Amniotic epithelial cell (primary cell): ENCODE results near the gene ALG5.
A peak's percentile ranks its signal among the peaks of the same experiment; 100 is the strongest.

Experiments
- DNase-seq: peaks from one replicate; pipeline ENCODE4 v3.0.0-alpha.2; 2010; ENCODE audit warnings: low read depth

ALG5 gene, protein sequence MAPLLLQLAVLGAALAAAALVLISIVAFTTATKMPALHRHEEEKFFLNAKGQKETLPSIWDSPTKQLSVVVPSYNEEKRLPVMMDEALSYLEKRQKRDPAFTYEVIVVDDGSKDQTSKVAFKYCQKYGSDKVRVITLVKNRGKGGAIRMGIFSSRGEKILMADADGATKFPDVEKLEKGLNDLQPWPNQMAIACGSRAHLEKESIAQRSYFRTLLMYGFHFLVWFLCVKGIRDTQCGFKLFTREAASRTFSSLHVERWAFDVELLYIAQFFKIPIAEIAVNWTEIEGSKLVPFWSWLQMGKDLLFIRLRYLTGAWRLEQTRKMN

DNA sequence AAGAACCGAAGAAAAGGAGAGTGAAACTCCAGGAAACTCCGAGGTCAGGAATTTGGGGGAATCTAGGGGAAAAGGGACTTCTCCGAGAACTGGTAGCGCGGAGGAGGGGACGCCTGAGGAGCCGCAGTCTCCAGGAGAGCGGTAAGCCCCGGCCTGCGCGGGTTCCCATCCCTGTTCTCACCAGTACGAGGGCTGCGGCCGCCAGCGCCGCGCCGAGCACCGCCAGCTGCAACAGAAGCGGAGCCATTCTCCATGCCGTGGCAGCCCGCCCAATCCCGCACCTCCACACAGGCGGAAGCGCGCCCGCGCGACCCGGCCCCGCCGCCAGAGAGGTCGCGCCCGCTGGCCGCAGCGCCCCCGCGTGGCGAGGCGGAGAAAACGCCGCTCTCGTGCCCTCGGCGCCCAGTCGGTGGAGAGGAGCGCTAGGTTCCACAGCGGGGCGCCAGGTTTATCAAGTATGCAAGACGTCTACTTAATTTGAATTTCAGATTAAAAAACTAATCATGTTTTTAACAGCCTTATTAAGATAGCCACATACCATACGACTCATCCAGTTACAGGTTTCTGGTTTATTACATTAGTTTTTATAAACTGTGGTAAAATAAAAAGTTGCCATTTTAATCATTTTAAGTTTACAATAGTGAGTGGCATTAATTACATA is at the start of gene ALG5:
Gene ALG5 (minus strand): TSS at position 287 of the 661 bp plus-strand sequence. CDS start 40 bp downstream, at position 247.
- peak; percentile 78 for DNase-seq

DNA sequence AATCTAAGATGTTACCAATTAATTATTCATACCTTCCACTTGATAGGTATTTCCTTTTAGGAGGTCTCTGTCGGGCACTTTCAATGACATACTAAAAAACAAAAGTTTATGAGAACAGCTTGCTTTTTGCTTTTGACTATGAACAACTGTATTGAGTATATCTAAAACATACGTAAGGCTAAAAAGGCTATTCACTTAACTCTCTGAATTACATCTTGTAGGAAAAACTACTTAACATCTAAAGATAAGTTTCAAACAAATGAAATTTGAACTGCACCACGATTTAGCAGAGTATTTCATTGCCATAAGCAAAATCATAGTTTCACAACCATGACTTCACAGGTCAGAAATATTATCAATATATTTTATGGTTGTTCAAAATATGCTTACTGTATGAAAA is 48.7 kb upstream of the ALG5 start:
- no peak for DNase-seq

DNA sequence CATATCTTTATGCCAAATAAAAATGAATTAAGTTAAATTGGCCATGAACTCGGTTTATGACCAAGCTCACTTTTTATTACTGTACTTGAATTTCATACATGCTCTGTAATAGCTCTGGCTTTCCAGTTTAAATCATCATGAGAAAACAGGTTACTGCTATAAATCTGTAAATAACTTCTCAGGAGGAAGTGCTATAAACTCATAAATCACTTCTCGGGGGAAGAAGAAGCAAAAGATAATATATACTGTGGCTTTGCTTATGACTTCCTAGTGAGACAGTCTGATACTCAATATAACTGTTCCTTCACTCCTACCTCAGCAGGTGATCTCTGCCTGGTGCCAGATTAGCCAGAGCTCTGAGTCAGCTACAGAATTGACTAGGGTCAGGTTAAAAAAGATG is 47.9 kb upstream of the ALG5 start:
- DNase-seq, result no peak

DNA sequence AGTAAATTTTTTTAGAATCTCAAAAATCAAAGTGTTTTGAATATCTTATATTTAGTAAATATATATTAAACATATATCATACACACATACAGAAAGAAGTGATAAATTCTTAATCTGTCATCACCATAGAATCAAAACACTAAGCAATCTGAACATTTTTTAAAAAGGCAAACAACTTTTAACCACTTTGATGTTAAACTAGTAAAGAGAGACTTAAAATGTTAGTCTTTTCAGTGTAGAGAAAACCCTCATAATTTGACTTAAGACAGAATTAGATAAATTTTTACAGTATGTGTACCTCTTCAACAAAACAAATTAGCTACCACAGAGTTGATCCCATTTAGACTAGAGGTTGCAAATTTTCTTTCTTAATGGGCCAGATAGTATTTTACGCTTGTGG is 46.9 kb upstream of the ALG5 start:
- no peak for DNase-seq

DNA sequence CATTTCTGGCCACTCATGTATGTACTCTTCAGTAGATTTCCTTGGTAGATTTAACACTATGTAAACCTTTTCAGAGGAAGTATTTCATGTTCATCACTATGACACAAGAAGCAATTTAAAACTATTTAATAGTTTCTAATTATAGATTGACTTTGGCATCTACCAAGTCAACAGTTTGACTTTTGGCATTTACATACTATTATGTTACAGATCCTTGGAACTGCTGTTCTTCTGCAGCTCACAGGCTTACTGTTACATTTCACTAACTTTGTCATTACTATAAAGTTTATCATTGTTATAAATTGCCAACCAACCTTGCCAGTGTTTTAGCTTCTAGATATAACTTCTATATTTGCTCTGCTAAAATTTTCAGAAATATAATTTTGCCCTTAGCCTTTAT is 41.6 kb upstream of the ALG5 start:
- no peak for DNase-seq

DNA sequence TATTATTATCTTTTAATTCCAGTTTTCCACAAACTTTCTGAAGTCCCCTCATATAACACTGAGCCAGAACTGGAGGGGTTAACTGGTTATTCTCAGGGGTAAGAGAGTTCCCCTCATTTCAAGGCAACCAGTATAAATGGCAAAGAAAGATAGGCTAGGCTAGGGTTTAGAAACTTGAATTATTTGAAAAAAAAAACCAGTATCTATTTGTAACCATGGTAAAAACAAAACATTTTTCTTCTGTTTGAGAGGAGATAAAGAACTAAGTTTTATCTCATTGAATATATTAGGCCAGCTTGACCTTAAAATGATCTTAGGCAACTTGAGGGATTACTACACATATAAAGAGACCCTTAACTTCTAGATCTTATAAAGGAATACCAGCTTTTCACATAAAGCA is 40.8 kb upstream of the ALG5 start:
- no peak for DNase-seq

DNA sequence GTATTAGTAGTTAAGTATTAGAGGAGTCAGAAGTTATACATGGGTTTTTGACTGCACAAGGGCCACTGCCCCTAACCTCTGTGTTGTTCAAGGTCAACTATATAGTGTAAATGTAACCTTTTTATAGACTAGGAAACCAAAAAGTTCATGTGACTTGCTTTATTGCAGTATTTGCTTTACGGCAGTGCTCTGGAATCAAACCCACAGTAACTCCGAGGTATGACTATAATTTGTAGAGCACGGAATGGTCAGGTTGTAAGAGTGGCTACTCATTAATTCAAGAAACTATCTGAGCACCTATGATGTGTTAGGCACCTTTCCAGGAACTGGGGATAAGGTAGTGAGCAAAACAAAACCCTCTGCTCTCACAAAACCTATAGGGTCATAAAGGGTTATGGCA is 38.1 kb upstream of the ALG5 start:
- DNase-seq, result no peak

DNA sequence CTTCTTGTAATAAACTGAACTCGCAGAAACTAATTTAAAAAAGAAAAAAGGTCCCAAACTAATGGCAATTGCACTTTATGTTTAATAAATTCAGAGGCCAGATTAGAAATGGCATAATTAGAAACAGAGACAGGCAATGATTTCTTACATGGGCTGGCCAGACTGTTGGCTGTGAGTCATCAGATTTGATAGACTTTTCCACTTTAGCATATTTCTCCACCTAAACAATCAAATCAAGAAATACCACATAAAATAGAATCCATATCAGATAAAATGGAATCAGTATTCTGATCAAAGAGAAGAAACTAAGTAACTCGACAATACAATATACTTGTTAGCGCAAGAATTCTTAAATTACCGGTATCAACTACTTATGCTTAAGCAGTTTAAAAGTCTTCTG is 30.5 kb upstream of the ALG5 start:
- peak; percentile 21 for DNase-seq

DNA sequence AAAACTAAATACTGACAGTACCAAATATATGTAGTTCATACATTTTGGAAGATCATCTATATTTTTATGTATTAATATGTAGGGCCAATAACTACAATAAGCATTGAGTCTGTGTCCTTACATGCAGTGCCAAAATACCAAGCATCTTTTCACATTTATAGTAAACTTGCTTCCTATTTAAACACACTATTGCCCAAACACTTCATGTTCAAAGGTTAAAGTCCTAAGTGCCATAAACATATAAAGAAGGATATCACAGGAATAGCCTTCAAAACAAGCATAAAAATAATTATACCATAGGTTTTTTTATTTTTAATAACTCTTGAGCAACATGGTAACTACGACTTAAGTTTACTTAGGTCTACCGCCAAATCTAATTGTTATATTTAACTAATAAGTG is 28.5 kb upstream of the ALG5 start:
- no peak for DNase-seq

DNA sequence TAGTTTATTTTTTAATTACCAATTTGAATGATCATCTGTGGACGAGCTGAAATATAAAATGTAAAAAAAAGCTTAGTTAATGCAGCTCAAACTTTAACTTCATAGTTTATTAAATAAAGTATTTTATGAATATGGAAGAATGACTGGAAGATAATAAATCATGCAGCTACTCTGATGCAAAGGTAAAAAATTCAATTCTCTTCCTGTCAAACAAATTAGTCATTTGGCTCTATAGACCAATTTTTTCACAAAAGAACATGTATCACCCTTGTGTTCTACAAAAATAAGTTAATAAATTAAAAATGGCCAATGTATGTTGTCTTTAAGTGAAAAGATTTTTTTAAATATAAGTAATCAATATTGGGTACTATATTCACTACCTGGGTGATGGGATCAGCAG is 27.6 kb upstream of the ALG5 start:
- DNase-seq, result no peak

DNA sequence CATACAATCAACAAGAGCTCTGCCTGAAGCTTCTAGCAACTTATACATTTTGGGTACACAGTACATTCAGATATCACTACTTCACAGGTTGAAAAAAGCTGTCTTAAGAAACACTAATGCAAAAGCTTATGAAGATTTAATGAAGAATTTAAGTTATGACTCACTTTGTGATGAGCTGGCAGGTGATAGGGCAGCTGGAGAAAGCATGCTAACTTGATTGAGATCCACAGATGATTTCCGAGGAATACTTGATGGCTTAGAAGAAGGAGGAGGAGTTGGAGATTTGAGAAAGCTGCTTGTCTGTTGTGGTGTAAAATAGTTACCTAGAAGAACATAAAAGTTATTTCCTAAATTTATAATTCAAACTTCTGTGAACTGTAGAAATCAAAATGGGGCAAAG is 24.7 kb upstream of the ALG5 start:
- peak; percentile 81 for DNase-seq

DNA sequence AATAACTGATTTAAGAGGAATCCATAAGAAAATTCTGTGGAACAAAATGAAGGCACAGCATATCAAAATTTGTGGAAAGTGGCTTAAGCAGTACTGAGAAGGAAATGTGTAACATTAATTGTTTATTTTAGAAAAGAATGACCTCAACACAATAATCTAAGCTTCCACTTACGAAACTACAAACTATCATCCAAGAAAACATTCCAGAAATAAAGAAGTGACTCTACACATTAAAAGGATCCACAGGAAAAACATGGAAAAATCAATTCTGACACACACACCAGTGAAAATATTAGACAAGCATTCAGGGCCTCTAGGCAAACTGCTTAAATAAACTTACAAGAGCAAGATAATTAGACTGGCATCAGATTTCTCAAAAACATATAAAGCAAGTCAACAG is 15.5 kb upstream of the ALG5 start:
- peak; percentile 16 for DNase-seq

DNA sequence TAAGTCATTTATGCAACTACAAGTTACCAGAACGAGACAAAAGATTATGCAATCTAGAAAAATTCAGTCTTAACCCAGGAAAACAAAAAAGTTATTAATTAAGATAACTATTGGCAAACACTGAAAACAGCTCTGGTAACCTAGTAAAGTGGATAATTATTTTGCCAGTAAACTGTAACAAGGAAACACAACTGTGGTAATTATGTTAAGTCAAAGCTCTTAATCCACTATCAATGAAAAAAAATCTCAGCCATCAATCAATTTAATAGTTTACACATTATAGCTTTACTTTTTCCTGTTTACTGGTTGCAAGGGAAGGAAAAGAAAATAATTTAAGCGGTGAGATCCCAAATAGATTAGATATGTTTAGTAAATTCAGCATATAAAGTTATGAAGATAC is 12.6 kb upstream of the ALG5 start:
- DNase-seq, result no peak

DNA sequence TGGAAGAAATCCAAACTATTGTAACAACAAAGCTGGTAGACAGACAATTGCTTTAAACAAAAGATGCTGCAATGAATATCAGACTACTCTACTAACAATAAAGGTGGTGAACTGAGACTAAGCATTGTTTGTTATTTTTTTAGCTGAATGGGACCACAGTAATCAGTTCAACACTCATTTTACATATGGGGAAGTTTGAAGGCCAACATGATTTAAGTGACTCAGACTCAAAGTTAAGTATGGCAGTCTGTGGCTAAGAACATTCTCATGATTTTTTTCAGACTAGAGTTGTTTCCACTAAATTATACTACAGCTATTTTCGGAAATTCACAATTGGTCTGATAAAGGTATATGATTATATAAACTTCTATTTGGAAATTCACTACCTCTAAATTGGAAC is 11.9 kb upstream of the ALG5 start:
- no peak for DNase-seq

DNA sequence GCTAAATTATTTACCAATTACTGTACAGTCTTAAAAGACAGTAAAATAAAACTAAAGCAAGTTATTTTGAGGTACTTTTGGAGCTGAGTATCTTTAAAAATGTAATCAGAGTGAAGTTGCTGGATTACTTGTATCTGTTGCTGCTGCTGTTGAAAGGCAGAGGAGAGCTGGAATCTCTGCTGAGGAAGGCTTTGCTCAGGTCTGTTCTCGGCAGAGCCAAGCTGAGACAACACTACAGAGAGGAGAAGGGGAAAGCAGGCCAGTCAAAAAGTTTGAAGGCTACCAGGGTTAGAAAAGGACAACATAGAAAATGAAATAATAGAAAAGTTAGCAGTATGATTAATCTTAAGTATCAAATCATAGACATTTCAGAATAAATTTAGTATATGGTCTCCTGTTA is 11.3 kb upstream of the ALG5 start:
- DNase-seq, result no peak

DNA sequence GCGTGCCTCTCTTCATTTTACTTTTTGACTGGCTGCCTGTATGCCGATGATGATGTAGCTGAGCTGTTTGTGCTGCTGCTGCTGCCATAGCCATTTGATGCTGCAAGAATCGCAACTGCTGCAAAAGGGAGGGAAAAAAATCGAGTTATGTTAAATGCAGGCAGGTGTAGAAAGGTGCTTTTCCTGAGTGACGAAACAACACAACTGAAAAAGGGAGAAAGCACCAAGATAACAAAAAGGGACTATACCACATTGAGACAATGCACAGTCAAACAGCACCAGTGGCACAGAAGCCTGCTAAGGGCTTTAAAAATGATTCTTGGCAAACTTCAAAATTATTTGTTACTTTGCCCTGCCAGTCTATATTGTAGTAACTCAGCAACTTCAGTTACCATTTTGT is 10.6 kb upstream of the ALG5 start:
- no peak for DNase-seq

DNA sequence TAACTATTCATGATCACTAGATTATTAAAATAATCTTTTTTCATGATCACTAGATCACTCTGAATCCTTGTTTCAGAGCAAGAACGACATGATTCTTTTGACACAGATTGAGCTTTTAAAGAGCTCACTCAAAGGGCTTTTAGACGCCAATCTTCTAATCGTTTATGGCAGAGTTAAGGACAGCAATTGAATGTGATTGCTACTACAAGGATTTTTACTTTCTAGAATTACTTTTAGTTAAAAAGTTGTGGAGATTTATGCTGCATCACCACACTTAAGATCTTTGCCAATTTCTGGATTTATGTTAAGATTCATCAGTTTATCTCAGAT is 2.7 kb upstream of the ALG5 start:
- no peak for DNase-seq

DNA sequence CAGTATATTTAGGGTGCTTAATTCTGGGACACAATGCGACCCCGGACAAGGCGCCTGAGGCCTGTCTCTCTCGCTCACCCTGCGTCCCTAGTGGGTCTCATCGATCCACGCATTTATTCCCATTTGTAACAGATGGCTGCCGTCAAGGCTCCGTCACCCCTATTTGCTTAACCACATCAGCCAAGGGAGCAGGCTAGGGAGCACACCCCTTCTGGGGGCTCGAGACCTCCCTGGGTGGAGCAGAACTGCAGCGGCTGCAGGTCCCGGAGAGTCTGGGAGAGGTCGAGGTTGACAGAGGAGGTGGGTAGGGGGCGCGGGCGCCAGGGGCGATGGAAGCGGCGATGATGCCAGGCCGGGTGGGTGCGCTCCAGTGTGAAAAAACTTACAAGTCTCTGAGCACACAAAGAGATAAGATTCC is 507 bp downstream of the ALG5 start:
- no peak for DNase-seq

DNA sequence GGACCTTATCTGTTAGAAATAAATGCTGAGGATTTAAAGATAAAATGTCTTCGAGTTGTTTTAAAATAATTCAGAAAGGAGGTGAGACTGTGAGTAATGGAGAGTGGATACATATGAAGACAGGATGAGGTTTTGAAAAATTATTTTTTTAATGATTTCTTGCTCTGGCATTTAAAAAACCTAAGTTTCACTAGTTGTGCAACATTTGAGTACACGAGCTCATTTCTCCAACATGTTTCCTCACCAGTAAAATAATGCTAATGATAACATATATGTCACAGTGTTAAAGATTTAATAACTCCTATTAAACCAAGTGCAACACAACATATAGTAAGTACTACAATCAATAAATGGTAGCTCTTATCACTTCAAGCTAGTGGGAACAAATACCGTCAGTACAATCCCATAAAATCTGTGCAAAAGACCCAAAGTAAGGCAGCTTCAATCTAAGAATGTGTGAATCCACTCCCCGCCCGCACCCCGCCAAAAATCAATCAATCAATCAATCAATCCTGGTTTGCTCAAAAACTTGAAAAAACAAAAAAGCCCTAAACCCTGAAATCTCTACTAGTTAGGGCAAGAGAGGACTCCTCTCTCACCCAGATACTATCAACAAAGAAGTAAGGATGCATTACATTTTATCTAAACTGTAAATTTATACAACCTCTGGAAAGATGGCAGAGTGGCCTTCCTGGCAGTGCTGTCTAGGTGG is 1.3 kb downstream of the ALG5 start:
- peak; percentile 54 for DNase-seq

DNA sequence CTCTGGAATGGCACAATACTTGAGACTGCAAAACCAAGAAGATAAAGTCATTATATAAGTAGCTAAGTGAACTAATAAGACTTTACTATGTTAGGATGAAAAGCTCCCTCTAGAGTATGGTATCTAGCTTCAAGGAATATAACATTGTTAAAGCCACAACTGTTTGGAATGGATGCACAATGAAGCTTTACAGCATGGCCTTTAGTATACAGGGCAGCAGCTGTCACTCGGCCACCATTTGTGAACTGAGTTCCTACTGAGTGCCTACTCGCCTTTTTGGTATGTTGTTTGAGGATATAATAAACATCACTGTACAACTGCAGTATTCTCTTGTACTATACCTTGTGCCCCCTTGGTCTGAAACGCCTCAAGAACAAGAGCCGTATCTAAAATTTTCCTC is 6.8 kb downstream of the ALG5 start:
- DNase-seq, result no peak

DNA sequence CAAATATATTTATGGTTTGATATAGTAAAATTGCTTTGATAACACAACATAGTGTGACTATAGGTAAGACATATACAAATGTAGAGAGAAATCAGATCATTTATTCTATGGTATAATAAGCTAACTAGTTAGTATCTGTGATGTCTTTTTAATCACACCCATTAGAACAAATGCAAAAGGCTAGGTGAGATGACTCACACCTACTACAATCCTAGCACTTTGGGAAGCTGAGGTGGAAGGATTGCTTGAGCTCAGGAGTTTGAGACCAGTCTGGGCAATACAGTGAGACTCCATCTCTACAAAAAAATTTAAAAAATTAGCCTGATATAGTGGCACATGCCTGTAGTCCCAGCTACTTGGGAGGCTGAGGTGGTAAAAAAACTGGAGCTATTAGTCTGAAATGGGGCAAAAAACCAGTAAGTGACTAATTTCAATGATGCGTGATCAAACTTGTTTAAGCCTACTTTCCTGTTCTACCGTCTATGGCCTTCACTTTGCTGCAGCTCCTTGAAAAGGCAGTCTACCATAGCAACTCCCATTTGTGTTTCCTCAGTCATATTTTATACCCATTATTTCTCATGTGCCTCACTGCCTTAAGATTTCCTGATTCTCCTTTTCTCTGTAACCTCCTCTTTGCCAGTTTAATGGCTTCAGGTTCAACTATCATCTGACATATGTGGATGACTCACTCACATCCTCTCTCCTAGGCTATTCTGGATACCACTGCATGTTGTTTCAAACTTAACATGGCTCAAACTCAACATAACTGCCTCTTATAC is 12.5 kb downstream of the ALG5 start:
- no peak for DNase-seq

DNA sequence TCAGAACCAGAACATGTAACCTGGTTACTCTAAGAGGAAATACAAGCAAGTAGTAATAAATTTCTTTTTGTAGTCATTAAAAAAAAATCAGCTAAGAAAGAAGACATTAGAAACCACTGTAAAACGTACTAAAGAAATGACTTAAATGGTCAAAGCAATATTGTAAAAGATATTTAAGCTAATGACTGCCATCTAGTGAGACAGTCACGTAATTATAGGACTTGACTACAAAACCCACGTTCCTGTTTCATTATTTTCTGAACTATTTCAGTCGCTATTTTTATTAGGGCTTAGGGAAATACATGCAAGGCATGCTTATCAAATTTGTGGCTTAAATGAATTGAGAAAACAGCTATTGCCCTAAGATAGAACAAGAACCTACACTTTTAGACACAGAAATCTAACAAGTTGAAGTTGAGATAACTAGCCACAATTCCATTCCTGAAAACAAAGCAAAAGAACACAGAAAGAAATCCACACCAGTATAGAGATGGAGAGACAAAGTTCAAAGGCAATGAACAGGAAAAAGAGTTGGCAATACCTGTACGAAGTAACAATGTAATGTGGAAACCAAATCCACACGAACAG is 17.9 kb downstream of the ALG5 start:
- DNase-seq, result peak; percentile 76
